ENCODE measurements around the gene DES. TPM values are rescaled to one million over a fixed set of nuclear protein-coding genes. Genes with fewer than 3 reads are reported as not detected.
A peak's percentile ranks its signal among the peaks of the same experiment; 100 is the strongest.

Gene DES
- total RNA-seq, 1 donor from 2014 or later, result not detected

DNA sequence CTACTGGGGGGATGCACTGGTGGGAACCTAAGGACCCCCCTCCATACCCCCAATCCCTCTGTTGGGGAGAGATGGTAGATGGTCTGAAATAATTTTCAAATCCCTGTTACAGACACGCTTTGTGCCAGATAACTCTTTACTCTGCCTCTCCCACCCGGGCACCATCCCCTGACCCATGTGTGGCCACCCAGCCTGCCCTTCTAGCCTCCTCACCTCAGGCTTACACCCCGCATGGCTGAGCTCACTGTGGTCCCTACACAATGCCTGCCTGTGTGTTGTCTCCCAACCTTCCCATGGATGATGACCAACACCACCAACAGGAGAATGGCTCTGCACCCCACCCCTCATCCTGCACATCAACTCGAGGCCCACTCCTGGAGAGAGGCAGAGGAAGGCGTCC lies 31.4 kb downstream of the DES start:
- H3K9me3 ChIP-seq (ENCODE audit: low read depth), result no peaks in the 10 kb centered on the region
- no peak overlapping the region for H3K9ac ChIP-seq
- no peaks in the 10 kb centered on the region for H3K79me2 ChIP-seq (ENCODE audit: low read depth)
- no peak overlapping the region for H3K27ac ChIP-seq
- TF ChIP-seq EZH2phosphoT487 (IDR thresholded peaks at IDR 0.05) (no peak), EZH2 (IDR thresholded peaks at IDR 0.05) (no peak)
- TF ChIP-seq, protein P1, sequence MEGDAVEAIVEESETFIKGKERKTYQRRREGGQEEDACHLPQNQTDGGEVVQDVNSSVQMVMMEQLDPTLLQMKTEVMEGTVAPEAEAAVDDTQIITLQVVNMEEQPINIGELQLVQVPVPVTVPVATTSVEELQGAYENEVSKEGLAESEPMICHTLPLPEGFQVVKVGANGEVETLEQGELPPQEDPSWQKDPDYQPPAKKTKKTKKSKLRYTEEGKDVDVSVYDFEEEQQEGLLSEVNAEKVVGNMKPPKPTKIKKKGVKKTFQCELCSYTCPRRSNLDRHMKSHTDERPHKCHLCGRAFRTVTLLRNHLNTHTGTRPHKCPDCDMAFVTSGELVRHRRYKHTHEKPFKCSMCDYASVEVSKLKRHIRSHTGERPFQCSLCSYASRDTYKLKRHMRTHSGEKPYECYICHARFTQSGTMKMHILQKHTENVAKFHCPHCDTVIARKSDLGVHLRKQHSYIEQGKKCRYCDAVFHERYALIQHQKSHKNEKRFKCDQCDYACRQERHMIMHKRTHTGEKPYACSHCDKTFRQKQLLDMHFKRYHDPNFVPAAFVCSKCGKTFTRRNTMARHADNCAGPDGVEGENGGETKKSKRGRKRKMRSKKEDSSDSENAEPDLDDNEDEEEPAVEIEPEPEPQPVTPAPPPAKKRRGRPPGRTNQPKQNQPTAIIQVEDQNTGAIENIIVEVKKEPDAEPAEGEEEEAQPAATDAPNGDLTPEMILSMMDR (IDR thresholded peaks at IDR 0.05), result no peak
- Mint-ChIP-seq H3K27me3 (ENCODE audit: insufficient read depth, low read depth) (peaks cover 7% of the 10 kb centered on the region), H3K9me3 (no peaks in the 10 kb centered on the region), H3K36me3 (peaks cover 3% of the 10 kb centered on the region), H3K27ac (no peak overlapping the region), H3K4me3 (peak overlapping the region; percentile 27), H3K4me1 (peaks cover 51% of the 10 kb centered on the region)
- H3K36me3 ChIP-seq, result no peaks in the 10 kb centered on the region
- H4K20me1 ChIP-seq (ENCODE audit: low read depth), result no peaks in the 10 kb centered on the region
- no peak for DNase-seq (ENCODE audit: low spot score)
- H2AFZ ChIP-seq (replicated peaks), result no peak overlapping the region
- no peaks in the 10 kb centered on the region for H3F3A ChIP-seq (ENCODE audit: low read depth)
- H3K4me1 ChIP-seq, result peaks cover 27% of the 10 kb centered on the region
- no peak overlapping the region for H3K4me2 ChIP-seq
- H3K4me3 ChIP-seq, result no peak overlapping the region
- H3K27me3 ChIP-seq, result peaks cover 28% of the 10 kb centered on the region

DNA sequence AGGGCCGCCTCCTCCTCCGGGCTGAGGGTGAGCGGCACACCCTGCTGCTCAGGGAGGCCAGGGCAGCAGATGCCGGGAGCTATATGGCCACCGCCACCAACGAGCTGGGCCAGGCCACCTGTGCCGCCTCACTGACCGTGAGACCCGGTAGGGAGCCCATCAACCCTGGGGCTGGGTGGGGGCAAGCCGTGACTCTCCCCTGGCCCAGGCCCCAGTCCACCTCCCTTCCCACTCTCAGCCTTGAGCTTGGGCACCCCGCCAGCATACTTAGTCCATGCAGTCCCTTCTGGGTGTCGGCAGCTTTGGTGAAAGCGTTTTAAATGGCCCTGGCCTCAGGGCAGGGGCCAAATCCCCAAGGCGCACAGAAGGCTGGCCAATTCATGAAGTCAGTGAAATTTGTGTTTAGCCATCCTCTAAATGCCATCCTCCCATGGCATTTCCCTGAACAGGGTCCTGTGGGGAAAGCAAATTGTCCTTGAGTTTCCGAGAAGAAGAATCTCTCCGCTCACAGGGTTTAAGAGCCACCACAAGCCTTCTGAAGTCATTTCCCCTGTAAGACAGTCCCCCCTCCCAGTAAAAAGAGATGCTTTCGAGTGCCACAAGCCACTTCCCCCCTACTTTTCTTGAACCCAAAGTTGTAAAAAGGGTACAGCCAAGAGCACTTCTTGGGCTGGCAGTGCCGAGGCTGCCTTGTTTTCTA lies 33.6 kb downstream of the DES start:
- Histone ChIP-seq H3K4me3 (no peak overlapping the region), H3K4me1 (peaks cover 15% of the 10 kb centered on the region), H2AFZ (replicated peaks) (no peak overlapping the region), H3F3A (ENCODE audit: low read depth) (no peaks in the 10 kb centered on the region), H3K36me3 (no peaks in the 10 kb centered on the region), H4K20me1 (ENCODE audit: low read depth) (no peaks in the 10 kb centered on the region), H3K9ac (no peak overlapping the region), H3K27me3 (peaks cover 25% of the 10 kb centered on the region), H3K27ac (no peak overlapping the region), H3K9me3 (ENCODE audit: low read depth) (no peaks in the 10 kb centered on the region), H3K4me2 (no peak overlapping the region), H3K79me2 (ENCODE audit: low read depth) (no peaks in the 10 kb centered on the region)
- no peaks in the 10 kb centered on the region for H3K9me3 Mint-ChIP-seq
- DNase-seq (ENCODE audit: low spot score), result no peak
- TF ChIP-seq, protein P1 (IDR thresholded peaks at IDR 0.05), result no peak
- no peak for TF ChIP-seq EZH2 (IDR thresholded peaks at IDR 0.05)
- TF ChIP-seq EZH2phosphoT487 (IDR thresholded peaks at IDR 0.05), result no peak
- H3K4me1 Mint-ChIP-seq, result peaks cover 36% of the 10 kb centered on the region
- H3K27me3 Mint-ChIP-seq (ENCODE audit: insufficient read depth, low read depth), result peaks cover 9% of the 10 kb centered on the region
- H3K36me3 Mint-ChIP-seq, result peaks cover 3% of the 10 kb centered on the region
- H3K4me3 Mint-ChIP-seq, result no peak overlapping the region
- H3K27ac Mint-ChIP-seq, result no peak overlapping the region

DNA sequence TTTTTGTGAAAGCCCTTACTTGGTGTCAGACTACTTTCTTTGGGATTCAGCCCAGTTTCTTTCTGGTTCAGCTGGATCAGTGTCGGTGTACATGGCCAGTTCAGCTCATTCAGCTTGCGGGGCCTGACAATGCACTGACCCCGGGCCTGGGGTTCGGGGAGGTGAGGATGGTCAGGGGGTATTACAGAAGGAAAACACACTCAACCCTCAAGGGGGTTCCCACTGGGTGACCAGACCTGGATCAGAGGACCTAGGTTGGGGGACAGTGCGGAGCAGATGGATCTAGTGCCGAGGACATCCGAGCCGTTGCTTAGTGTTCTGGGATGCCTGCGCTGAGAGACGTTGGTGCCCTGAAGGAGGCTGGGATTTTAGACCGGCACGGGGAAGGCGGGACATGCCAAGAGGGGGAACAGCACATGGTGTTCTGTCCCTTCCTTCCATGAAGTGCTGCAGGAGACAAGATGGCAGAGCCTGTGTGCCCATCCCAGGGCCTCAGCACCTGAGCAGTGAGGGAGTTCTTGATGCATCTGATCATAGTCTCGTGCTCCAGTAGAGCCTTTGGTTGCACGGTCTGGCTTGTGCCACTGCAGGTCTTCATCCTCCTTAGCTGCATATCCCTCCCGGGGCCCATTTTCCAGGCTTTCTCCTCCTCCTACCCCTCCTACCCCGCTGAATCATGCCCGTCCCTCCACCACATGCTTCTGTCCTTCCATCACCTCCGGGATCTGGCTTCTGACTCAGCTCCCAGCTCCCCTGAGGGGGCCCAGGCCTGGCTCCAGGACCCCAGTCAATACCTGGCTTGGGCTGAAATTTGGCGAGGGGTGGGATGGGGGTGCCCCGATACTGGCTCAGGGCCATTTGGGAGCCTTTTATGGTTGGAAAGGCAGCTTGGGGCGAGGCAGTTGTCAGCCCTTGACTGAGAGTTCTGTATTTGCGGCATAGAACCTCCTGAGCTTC lies 34.5 kb downstream of the DES start:
- no peak overlapping the region for H3K4me2 ChIP-seq
- H3K4me3 Mint-ChIP-seq, result no peak overlapping the region

More for the DNA sequence above, 34.5 kb downstream of the DES start:
- peaks cover 3% of the 10 kb centered on the region for H3K36me3 Mint-ChIP-seq
- peaks cover 17% of the 10 kb centered on the region for H3K27me3 ChIP-seq
- H3K9ac ChIP-seq, result no peak overlapping the region
- H4K20me1 ChIP-seq (ENCODE audit: low read depth), result no peaks in the 10 kb centered on the region
- H3K9me3 ChIP-seq (ENCODE audit: low read depth), result no peaks in the 10 kb centered on the region
- H3K27ac ChIP-seq, result no peak overlapping the region
- peaks cover 32% of the 10 kb centered on the region for H3K4me1 Mint-ChIP-seq
- H3K9me3 Mint-ChIP-seq, result no peaks in the 10 kb centered on the region
- no peaks in the 10 kb centered on the region for H3K36me3 ChIP-seq
- peaks cover 8% of the 10 kb centered on the region for H3K27me3 Mint-ChIP-seq (ENCODE audit: insufficient read depth, low read depth)
- DNase-seq (ENCODE audit: low spot score), result no peak
- peak overlapping the region; percentile 95 for H3K27ac Mint-ChIP-seq
- peaks cover 15% of the 10 kb centered on the region for H3K4me1 ChIP-seq
- H2AFZ ChIP-seq (replicated peaks), result no peak overlapping the region
- no peaks in the 10 kb centered on the region for H3K79me2 ChIP-seq (ENCODE audit: low read depth)
- H3K4me3 ChIP-seq, result no peak overlapping the region
- TF ChIP-seq, protein P1 (IDR thresholded peaks at IDR 0.05), result no peak
- TF ChIP-seq EZH2phosphoT487 (IDR thresholded peaks at IDR 0.05), result no peak
- no peak for TF ChIP-seq EZH2 (IDR thresholded peaks at IDR 0.05)
- H3F3A ChIP-seq (ENCODE audit: low read depth), result no peaks in the 10 kb centered on the region
